Endometrial microvascular endothelial cells (primary cell): Measurements from ENCODE around the gene SFXN5. TPM values are rescaled to one million over a fixed set of nuclear protein-coding genes. Genes with fewer than 3 reads are reported as not detected.

Experiments
- in situ Hi-C: cut with HindIII; loops from 2 replicates; pipeline ENCODE4 v1.10.0; 2017; ENCODE audit warnings: low sequenced_read_pairs, low pct_unique_long_range_greater_than_20kb; ENCODE audit errors: inconsistent ontology term
- total RNA-seq: library from RNA; depleted of rRNA; stranded (reverse); fragments of >200 nt; gene quantifications from one replicate; pipeline ENCODE4 v1.2.3, GENCODE V29; 2015; ENCODE audit errors: inconsistent ontology term

SFXN5 gene
- total RNA-seq, 1 donor from 2014 or later: 11.9 TPM

DNA sequence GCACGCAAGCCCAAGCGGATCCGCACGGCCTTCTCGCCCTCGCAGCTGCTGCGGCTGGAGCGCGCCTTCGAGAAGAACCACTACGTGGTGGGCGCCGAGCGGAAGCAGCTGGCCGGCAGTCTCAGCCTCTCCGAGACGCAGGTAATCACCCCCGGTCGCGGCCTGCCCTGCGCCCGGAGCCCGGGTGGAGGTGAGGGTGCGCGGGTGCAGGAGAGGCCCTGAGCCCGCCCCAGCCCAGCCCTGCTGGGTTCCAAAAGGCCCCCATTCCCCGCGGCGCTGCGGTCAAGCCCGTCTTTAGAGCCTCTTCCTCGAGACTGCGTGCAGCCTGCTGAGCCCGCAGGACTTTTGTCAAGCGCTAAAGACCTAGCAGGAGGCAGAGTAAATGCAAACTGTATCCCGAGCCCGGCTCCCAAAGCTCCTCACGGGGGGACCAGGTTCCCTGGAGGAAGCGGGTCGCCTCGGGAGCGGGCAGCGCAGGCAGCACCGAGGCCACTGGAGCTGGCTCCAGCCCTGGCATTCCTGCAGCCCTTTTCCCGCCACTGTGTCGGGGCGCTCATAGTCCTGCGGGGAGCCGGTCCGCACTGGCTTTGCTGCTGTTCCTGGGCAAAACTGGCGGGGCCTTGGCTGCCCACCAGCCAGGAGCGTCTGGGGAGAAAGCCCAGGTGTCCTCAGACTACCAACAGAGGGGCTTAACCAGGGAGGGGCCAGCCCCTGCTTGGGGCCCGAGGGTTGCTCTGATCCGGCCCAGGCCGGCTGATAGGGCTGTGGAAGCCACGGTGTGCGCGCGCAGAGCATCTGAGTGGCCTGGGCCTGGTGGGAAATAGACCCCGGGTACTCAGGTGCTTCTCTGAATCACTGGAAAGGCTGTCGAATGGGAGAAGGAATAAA, 146.9 kb downstream of the SFXN5 start:
- in situ Hi-C loops: no loop called here

DNA sequence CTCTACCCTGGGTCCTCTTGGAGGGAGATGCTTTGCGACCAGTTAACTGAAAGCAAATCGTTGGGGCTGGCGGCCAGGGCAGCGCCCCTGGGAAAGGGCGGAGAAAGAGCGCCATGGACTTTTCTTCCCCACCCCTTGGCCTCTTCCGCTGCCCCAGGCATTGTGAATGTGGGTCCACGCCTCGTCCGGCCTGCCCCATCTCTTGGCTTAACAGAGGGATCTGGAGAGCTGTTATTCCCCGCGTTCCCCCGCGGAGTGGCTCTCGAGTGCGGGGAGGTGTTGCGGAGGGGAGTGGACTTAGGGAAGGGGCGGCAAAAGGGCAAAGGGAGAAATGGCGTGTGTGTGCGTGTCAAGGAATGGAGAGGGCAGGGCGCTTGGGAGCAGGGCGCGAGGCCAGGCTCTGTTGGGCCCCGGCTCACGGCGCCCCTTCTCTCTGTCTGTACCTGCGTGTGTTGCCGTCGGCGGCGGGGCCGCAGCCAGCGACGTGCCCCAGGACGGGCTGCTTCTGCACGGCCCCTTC, 147.6 kb downstream of the SFXN5 start:
- in situ Hi-C loops: no loop called here

DNA sequence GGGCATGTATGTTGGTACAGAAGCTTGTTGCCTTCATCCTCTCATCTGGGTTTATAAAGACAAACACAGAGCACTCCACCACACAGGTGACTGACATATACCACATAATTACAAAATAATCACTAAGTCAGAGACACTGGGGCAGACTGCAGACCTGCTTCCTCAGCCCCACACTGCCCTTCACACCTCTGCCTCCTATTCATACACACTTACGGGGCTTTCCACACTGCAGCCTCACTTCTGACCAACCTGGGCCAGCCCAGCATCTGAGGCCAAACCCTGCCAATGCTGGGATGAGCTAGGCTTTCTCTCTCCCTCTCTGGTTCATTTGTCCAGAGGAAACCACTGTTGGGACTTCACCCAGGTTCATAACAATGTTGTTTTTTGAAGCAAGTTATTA, 149.7 kb downstream of the SFXN5 start:
- in situ Hi-C loops: no loop called here

DNA sequence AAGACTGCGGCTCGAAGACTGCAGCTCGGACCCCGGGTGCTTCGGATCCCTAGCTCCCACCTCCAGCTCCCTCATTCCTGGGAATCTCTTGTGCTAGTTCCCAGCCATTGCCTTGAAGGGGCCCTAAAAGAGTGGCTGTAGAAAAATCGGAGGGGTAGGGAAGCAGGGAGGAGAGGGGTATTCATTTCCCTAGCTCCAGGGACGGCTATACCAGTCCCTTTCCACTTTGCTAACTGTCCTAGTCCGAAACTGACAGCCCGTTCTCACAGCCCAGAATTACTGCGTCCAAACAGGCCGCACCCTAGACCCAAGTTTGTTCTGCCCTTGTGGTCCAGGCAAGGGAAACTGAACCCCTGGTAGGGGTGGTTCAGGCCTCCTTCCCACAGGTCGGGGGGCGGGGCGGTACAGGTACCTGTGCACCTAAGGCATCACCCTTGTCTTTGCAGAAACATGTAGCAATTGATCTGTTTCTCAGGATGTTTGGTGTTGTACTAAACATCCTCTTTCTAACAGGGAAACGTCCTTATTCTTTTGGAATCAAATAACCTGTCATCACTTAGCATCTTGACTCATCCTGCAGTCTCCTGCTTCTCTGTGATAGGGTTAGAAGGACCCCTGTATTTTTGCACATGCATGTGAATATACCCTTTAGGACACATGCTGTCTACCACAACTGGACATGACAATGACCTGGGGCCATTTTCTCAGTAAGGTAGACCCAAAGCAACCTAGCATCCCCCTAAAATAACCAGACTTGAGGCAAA, 150.2 kb downstream of the SFXN5 start:
- in situ Hi-C loops: no loop called here

DNA sequence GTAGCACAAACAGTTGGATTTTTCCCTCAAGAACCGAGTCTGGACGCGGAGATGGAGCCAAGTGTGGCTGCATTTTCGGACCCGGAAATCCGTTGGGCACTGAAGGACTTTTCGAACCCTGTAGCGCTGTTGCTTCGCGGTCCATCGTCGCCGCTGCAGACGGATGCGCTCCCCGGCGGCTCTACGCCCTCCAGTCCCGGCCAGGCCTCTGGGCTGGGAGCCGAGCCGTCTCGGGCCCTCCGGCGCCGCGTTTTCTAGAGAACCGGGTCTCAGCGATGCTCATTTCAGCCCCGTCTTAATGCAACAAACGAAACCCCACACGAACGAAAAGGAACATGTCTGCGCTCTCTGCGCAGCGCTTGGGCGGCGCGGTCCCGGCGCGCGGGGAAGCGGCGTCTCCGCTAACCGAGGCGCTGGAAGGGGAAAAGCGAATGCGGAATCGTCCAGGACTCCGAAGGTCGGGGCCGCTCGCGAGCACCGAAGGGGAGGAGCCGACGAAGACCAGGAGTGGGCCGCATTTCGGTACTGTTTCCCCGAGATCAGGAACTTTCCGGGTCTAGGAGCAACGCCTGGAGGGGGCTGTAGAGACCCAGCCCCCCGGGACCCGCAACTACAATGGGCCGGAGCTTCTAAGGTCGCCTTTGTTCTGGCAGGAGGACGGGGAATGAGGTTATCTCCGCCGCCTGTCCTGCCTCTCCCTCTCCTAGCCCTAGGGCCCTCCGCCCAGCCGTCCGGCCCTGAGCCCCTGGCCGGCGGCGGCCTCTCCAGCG, 151.0 kb downstream of the SFXN5 start:
- in situ Hi-C loops: no loop called here

DNA sequence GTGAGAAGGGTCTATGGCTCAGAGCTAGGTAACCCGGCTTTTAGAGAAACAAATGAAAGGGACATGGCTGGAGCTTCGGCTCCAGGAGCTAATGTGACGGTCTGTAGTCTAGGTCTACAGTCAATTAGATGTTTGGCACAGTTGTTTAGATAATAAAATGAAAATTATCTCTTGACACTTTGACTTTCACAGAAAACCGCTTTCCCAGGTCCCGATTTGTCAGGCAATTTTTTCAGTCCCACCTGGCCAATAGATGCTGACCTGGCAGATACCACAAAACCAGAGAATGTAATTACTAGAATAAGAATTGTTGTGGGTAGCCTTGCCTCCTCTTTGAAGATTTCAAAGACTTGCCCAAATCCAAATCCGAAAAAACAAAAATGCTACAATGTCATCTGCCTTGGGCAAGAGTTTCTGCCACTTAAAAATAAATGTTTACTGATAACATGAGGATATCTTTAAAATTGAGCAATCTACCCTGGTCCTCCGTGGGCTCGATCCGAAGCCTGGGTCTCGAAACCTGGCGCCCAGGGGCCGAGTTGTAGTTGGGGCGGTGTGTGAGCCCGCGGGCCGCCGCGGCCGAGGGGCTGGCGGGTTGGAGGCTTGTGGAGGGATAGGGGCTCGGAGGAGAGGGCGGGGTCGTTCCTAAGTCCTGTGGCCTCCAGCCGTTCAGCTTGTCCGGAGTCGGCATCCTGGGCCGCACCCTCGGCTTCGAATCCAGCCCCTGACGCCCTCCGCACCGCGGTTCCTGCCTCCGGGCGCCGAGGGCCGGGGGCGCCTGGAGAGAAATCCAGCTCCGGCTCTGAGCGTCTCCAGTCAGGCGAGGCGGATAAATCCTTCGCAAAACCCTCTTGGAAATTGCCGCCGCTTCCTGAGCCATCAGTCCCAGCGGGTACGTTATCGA, 151.8 kb downstream of the SFXN5 start:
- in situ Hi-C loops: no loop called here

DNA sequence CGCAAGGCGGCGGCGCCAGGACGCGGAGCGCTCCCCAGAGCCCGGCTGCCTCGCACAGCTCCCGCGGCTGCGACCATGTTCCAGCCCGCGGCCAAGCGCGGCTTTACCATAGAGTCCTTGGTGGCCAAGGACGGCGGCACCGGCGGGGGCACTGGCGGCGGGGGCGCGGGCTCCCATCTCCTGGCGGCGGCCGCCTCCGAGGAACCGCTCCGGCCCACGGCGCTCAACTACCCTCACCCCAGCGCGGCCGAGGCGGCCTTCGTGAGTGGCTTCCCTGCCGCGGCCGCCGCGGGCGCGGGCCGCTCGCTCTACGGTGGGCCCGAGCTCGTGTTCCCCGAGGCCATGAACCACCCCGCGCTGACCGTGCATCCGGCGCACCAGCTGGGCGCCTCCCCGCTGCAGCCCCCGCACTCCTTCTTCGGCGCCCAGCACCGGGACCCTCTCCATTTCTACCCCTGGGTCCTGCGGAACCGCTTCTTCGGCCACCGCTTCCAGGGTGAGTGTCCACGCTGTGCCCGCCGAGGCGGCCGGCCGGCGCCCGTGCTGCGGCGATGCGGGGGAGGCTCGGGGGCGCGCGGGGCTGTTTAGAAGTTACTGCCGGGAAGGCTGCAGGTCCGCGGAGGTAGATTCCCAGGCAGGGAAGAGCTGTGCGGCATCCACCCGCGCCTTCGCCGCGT, 153.5 kb downstream of the SFXN5 start:
- in situ Hi-C loops: no loop called here

DNA sequence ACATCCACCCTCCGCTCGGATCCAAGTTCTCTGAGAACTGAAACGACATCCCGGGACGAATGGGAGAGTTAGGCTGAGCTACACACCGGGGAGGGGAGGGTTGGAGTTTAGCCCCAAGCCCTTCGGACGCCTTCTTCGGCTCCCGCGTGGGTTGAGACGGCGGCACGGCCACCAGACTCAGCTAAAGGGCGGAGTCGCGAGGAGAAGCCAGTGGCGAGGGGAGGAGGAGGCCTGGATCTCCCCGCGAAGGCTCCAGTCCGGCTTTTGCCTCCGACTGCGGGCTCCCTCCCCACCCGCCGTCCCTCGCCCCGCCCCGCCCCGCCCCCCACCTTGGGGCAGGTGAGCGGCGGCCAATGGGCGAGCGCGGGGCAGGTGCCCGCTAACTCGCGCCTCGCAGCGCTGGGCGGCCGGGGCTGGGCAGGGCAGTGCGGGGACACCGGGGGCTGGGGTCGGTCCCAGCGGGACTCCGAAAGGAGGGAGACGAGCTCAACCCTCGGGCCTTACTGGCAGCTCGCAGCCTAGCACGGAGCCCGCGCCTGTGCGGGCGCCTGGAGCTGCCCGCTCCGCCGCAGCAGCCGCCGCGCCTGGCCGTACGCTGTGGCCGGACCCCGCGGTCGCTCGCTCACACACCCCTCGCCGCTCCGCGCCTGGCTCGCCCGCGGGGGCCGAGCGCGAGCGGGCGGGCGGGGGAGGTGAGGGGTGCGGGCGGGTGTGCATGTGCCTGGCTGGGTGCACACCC, 154.2 kb downstream of the SFXN5 start, which contains the start of gene EMX1:
TSS of gene EMX1 (plus strand) at position 382 of the 739 bp plus-strand sequence. CDS start at position 716, 334 bp downstream.
- in situ Hi-C loops: no loop called here

DNA sequence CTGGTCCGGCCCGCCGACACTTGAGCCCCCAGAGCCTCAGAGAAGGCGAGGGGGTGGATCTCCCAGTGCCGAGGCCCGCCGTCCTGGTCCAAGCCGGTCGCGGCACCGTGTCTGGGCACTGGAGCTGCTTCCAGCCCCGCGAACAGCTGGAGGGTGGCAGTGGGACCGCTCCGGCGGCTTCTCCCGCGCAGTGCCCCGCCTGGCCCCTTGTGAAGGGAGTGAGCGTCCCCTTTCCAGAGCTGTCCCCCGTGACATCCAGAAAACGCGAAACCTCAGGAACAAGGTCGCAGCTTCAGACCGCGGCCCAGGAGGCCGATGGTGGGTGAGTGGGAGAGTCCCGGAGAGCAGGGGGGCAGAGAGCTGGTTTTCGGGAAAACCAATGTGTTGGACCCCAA, 154.8 kb downstream of the SFXN5 start:
- in situ Hi-C loops: no loop called here

DNA sequence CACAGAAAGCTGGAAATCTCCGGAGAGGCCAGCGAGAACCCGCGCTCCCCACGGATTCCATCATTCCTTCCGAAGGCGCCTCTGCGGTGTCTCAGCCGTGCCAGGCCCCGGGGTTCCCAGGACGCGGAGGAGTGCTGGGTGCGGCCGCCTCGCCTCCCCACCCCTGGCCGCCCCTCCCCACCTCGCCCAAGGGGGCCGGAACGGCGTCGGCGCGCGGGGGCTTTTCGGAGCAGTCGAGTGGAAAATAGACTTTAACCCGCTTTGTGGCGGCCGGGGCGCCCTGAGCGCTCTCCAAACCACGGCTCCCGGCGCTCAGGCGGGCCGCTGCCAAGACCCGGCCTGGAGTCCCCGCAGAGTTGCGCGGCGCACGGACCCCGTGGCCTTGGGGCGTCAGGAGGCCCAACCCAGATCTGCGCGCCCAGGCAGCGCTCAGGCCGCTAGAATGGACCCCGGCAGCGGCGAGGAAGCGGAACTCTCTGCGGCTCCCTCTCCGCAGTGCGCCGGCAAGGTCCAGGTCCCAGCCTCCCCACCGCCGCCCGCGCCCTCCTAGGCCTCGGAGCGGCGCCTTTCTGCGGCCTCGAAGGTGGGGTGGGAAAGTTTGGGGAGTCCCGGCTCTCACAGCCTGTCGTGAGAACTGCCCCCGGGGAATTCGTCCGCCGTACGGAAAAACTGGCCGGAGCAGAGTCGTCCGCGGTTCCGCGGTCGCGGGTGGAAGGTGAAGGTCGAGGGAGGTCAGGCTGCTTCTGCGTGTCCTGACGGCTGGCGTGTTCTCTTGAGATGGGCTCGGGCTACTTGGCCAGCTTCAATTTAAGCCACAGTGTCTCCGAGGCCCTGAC, 155.4 kb downstream of the SFXN5 start:
- in situ Hi-C loops: no loop called here

DNA sequence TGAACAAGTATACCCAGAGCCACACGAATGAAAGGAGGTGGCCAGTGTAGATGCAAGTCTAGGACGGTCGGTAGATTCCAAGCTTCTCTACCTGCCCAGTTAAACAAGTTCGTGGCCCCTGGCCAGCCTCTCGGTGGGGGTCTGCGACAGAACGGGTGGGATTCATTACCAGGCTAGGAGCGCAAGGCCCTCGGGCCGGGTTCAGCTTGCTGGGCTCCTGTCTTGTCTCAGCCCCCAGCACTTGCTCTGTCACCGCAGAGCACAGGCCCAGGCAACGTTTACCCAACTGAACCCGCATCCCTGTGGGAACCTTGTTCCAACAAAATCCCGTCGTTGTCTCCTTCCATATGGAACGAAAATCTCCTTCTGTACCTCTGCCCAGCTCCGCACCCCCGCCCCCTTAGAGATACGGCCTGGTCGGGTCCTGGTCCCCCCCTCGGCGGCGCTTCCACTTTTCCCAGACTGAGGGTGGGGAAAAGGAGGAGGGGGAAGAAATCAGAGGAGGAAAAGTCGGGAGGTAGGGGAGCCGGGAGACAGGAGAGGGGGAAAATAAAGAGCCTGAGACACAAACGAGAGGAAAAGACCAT, 156.1 kb downstream of the SFXN5 start:
- in situ Hi-C loops: no loop called here

DNA sequence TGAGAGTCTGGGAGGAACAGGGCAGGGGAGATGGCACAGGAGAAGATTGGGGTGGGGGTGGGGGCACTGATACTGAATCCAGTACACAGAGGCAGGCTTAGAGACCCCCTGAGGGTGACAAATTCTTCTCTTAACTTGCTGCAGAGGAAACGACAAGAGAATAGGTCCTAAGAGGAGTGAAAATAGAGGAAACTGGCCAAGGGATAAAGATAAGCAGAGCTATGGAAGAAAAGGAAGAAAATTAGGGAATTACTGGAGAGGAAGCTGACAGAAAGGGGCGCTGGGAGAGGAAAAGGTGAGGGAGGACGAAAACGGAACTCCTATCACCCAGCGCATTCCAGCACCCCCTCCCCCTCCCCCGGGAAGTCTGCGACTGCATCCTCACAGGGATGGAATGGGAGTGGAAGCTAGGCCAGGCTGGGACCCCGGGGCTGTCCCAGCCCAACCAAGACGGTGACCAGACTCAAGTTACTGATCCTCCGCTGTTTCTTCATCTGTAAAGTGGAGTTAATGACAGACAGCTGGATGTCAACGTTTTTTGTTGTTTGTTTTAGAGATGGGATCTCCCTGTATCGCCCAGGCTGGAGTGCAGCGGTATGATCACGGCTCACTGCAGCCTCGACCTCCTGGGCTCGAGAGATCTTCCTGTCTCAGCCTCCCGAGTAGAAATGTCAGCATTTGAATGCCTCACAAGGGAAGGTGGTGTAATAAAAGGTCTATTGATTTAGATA, 156.8 kb downstream of the SFXN5 start:
- in situ Hi-C loops: no loop called here

DNA sequence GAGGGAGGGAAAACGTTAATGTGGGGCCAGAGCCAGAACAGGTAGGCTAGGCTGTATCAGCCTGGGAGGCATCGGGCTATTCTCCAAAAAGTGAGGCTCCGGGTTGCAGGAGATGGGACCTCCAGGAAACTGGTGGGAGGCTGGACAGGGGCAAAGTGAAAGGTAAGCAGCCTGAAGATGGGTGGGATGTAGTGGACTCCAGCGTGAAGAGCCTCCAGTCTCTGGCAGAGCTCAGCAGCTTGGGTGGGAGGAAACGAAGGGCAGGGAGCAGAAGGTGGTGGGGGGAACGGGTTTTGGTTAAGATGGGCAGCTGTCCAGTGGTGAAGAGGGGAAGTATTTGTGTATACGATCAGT, 157.3 kb downstream of the SFXN5 start:
- in situ Hi-C loops: no loop called here

DNA sequence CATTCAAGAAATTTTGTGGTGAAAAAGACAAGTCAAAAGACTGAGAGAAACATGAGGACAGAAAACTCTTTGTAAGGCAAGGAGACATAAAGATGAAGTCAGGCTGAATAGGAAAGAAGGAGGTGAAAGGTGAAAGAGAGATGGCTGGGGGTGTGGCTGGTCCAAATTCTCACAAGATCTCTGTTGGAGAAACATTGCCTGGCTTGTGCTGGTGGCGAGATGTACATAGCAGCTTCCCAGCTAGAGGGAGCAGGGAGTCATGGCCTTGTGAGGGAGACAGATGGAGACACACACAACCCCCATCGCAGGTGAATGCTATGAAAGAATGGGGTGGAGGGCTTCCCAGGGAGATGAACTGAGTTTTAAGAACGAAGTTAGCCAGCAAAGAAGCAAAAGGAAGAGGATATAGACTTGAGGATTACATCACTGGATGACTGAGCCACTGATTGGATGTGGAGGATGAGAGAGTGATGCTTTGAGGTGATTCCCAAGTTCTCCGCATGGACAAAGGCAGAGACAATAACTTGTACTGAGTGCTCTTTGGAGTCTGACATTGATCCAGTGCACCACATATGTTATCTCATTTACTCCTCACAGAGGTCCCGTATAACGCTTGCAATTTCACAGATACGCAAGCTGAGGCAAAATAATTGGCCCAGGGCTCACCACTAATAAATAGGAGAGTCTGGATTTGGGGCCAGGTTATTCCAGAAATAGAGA, 157.9 kb downstream of the SFXN5 start:
- in situ Hi-C loops: no loop called here

DNA sequence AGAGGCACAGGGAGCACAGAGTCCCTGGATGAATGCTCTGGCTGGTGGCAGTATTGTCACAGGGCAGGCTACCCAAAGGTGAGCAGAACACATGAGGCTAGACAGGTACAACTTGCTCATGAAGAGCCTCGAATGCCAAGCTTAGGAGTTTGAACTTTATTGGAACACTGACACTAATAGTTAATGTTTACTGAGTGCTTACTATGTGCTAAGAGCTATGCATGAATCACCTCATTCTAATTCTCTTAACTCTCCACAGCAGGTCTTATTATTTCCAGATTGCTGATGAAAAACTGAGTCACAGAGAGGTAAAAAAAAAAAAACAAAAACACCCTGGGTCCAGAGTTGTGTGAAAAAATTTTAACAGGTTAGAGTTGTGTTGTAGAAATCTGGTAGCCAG, 160.3 kb downstream of the SFXN5 start:
- in situ Hi-C loops: no loop called here
